GM19463 (cell line): ENCODE results near the gene ZNF512.
"Not testable (repeated sequence)": the region's sequence is repeated elsewhere in the genome, so short reads cannot be mapped to it uniquely, and the experiment has no call there.

Experiments used
- ATAC-seq: cut with Tn5 transposase; IDR thresholded peaks from one replicate; pipeline ENCODE4 v1.9.1; 2021; ENCODE audit warnings: mild to moderate bottlenecking, moderate library complexity; ENCODE audit not compliant: unreplicated experiment

ZNF512 gene

GRCh38 chr2:27630257-27630656 lies 47.4 kb downstream of the ZNF512 start:
- ATAC-seq = not testable (repeated sequence)

DNA sequence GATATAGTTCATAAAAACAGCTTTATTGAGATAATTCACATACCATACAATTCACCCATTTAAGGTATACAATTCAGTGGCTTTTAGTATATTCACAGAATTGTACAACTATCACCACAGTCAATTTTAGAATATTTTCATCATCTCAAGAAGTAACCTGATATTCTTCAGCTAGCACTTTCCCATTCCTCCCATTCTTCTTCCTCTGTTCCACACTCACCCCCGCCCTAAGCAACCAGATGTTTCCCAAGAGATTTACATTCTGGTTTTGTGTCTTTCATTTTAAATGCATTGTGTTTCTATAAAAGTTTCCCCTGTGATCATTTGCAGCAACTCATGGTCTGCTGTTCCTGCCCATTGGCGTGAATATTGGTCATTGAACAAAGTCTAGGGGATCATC lies 51.4 kb downstream of the ZNF512 start:
- no peak for ATAC-seq

- ATAC-seq = no peak
Measured at GRCh38 chr2:27636766-27637165, 53.9 kb downstream of the ZNF512 start.

- ATAC-seq = no peak
Measured at GRCh38 chr2:27638037-27638637, 55.3 kb downstream of the ZNF512 start.

DNA sequence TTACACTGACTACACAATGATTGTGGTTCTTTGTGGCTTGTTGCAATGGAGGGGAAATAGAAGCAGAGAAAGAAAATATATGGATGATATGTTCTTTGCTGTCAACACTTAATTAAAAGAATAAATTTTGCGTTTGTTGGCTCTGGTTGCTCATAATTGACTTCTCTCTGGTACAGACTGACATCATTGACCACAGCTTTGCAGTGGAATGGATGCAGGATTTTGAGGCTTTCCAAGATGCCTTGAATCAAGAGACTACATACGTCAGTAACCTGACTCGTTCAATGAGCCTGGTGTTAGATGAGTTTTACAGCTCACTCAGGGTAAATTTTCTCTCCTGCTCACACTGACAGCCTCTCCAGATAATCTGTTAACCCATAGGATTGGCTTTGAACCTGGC lies 55.9 kb downstream of the ZNF512 start:
- ATAC-seq = no peak

DNA sequence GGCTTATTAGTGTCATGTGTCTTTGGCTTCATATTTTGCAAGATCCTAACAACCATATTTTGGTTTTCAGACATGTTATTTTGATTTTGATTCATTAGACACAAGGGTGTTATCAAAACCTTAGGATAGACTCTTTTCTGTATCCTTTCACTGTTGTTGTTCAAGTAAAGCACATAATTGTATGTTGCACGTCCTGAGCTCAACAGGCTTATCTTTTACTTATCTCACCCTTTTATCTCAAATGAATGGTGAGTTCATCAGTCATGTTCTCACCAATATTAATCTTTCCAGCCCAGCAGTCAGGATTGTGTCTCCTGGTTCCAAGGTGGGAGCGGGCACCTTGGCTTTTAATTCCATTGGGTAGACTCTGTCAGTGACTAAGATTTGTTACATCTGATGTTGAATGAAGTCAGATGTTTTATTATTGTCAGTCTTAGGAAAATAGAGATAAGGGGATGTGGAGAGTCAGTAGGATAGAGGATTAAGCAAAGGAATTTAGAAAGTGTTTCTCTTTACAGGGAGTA lies 57.9 kb downstream of the ZNF512 start:
- ATAC-seq = no peak

DNA sequence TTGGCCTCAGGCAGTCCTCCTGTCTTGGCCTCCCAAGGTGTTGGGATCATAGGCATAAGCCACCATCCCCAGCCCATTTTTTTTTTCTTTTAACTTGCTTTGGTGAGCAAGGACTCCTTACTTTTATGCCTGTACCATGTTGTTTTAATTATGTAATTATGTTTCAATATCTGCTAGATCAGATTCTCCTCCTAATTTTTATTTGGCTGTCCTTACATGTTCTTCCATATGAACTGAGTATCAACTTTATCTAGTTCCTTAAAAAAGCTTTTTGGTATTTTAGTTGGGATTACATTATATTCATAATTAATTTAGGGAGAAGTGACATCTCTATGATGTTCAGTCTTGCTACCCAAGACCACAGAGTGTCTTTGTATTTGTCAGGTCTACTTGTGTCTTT lies 62.4 kb downstream of the ZNF512 start:
- ATAC-seq = no peak

GRCh38 chr2:27647289-27647688 lies 64.4 kb downstream of the ZNF512 start:
- ATAC-seq = no peak

DNA sequence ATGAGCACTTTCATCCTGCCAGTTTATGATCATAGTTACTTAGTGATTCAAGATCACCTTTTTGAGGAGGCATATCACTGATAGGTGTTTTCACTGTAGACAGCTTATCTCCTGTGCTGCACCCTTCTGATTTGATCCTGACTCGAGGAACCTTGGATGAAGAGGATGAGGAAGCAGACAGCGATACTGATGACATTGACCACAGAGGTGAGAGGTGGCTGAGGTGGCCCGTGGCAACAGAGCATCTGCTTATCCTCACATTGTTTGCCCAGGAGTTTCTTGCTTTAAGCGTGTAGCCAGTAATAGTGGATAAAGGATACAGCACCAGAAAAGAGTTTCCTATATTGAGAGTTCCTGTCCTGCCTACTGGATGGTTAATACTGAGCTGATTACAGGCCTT lies 64.9 kb downstream of the ZNF512 start:
- no peak for ATAC-seq

GRCh38 chr2:27651056-27651455 lies 68.2 kb downstream of the ZNF512 start:
- no peak for ATAC-seq

GRCh38 chr2:27652341-27652740 lies 69.5 kb downstream of the ZNF512 start:
- ATAC-seq = no peak

GRCh38 chr2:27652790-27653189 lies 69.9 kb downstream of the ZNF512 start:
- no peak for ATAC-seq

DNA sequence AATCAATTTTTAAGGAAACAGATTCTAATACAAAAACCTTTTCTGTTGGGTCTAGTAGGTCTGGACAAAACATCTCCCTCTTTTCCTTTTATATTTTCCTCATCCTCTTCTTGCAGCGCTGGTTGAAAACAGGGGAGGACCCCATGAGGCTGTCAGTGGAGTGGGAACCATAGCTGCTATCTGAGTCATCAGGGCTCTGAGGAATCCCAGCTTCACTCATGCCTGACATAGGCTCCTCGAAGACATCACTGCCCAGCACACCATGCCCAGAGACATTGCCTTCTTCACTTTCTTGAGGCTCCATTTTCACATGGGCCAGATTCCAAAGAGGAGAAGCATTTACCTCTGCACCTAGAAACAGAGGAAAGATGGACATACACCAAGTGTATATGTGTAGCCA lies 70.6 kb downstream of the ZNF512 start:
- no peak for ATAC-seq

DNA sequence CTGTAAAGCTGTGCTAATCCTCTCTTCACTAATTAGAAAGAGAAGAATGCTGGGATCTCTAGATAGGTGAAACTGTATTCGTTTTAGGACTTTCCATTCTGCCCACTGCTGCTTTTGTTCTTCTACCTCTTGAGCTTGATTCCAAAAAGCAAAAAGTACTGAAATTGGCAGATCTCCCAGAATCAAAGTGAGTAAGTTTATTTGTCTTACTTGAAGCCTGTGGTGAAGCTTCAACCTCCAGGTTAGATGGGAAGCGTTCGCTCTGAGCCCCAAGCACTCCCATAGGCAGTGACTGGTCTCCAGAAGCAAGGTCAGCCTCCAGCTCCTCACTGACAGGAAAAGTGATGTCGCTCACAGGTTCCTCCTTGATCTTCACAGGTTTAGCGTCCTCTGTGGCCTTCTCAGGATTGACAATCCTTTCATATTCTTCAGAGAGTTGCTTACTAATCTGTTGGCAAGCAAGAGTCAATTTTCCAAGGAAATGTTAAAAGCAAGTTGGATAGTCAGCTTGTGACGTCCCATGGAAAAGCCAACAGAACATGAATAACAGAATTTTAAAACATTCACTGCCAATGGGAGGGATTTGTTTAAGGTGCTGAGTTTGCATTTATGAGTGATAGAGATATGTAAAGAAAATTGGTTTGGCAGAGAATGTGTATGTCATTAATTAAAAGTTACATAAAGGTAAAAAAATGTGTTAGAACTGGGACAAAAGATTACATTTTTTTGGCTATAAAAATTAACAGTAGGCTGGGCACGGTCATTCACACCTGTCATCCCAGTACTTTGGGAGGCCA lies 72.5 kb downstream of the ZNF512 start:
- no peak for ATAC-seq

DNA sequence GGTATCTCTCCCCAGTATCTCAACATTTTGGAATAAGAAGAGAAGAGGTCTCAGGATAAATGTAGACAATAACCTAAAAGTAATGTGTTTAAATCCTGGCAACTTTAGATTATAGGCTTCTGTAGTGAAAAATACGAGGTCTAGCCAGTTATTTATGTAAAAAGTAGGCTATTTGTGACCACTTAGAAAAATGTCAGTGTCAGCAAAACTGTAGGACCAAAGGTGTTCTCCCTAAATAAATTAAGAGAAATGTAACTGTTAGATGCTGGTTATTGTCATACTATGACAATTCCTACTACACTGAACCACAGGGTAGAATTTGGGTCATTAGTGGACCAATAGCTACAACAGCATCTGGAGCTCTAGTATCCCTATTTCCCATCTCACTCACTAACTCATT lies 78.5 kb downstream of the ZNF512 start:
- ATAC-seq = no peak

GRCh38 chr2:27663285-27664153 lies 80.7 kb downstream of the ZNF512 start, which contains the start of the genes SLC4A1AP and SUPT7L:
Gene SLC4A1AP (plus strand): TSS chr2:27663889. CDS start chr2:27663915, 26 bp downstream.
Gene SUPT7L (minus strand): TSS chr2:27663614. CDS start chr2:27662192, 1,422 bp downstream.
- peak; percentile 78 for ATAC-seq

DNA sequence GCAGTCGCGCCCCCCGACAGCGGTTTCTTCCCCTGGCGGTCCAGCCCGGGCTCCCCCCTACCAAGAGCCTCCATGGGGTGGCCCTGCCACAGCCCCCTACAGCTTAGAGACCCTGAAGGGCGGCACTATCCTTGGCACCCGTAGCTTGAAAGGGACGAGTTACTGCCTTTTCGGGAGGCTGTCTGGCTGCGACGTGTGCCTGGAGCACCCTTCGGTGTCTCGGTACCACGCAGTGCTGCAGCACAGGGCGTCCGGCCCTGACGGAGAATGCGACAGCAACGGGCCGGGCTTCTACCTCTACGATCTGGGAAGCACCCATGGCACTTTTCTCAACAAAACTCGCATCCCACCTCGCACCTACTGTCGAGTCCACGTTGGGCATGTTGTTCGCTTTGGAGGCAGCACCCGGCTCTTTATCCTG lies 81.3 kb downstream of the ZNF512 start:
- no peak for ATAC-seq

DNA sequence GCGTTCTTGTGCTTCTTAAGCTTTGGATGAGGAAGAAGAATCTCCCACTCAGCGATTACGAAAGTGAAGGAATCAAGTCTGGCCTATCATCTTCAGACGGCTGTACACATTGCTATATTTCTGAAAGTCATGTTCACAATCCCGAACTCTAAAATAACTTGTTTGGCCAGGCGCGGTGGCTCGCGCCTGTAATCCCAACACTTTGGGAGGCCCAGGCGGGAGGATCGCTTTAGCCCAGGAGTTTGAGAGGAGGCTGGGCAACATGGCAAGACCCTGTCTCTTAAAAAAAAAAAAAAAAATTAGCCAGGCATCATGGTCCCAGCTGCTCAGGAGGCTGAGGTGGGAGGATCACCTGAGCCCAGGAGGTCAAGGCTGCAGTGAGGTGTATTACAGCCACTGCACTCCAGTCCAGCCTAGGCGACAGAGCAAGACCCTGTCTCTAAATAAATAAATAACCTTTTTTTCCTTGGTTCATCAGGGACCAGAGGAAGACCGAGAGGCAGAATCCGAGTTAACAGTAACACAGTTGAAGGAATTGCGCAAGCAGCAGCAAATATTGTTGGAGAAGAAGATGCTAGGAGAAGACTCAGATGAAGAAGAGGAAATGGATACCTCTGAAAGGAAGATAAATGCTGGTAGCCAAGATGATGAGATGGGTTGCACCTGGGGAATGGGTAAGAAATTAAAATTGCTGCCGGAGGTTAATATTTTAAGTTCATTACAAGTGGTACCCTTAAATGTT lies 82.0 kb downstream of the ZNF512 start:
- no peak for ATAC-seq

DNA sequence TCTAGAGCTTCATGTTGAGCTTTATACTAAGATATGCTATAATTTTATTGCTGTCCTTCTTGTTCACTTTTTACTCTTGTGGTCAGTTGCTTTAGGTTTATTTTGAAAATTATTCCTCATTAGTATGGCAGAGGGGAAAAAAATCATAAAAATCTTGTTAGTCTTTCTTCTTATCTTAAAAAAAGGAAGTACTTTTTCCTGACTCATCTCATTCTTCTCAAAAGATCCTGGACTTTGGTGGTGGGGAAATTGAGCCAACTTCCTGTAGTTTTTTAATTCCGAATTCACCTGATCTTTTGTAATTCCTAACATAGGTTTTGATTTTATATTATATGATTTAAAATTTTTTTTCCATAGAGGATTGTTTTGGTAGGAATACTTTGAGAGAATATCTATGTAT lies 84.6 kb downstream of the ZNF512 start:
- no peak for ATAC-seq

GRCh38 chr2:27671235-27671634 lies 88.4 kb downstream of the ZNF512 start:
- no peak for ATAC-seq
